Hepatocyte (in vitro differentiated cells): ENCODE data around the gene CD34.

ENCODE experiments used
- CTCF ChIP-seq: fragments of 200-600 bp; sonication (generic); IDR thresholded peaks from 2 replicates; pipeline ENCODE4 v1.5.1; 2016; ENCODE audit warnings: antibody characterized with exemption, mild to moderate bottlenecking; ENCODE audit not compliant: poor library complexity
- EZH2phosphoT487 ChIP-seq: fragments of 200-600 bp; sonication (generic); IDR thresholded peaks from one replicate; pipeline ENCODE4 v1.6.1; 2018; ENCODE audit warnings: antibody characterized with exemption, mild to moderate bottlenecking, low read depth, moderate library complexity; ENCODE audit not compliant: unreplicated experiment, severe bottlenecking

- TF ChIP-seq CTCF (no peak), EZH2phosphoT487 (no peak)
These were observed 79.2 kb downstream of the CD34 start for GRCh38 chr1:207831517-207832327.
